Measurements from ENCODE around the gene PREP. TPM values are rescaled to one million over a fixed set of nuclear protein-coding genes. Genes with fewer than 3 reads are reported as not detected.

The PREP gene
- total and polyA plus RNA-seq, 8 donors = 11.0 to 53.3 (median 18.1) TPM

GRCh38 chr6:105431226-105431625 lies 28.3 kb upstream of the PREP start:
- Histone ChIP-seq H3K36me3 (no peaks in the 10 kb centered on the region), H3K4me3 (no peak overlapping the region), H3K9me3 (no peaks in the 10 kb centered on the region), H3K27ac (no peak overlapping the region), H3K27me3 (no peaks in the 10 kb centered on the region), H3K4me1 (no peaks in the 10 kb centered on the region)
- WGBS, 5 donors = 19 to 39% (median 33%) methylated on average over 2 of the region's 2 CpGs
- intact Hi-C loops (cut with DNase I; ENCODE audit: low total_unique reads) = no loop called here
- TF ChIP-seq POLR2AphosphoS5 (IDR thresholded peaks at IDR 0.05) (no peak), POLR2A (IDR thresholded peaks at IDR 0.05) (no peak), CTCF (IDR thresholded peaks at IDR 0.05) (peak in 4 of 7 experiments; percentile 32 to 49 (median 44)), EP300 (IDR thresholded peaks at IDR 0.05) (no peak)
- peak in 1 of 2 donors; percentile 77 for DNase-seq

- H3K27ac ChIP-seq = no peak overlapping the region
- TF ChIP-seq POLR2AphosphoS5 (IDR thresholded peaks at IDR 0.05) = no peak
- TF ChIP-seq POLR2A (IDR thresholded peaks at IDR 0.05) = no peak
- no peak for TF ChIP-seq CTCF (IDR thresholded peaks at IDR 0.05)
- TF ChIP-seq EP300 (IDR thresholded peaks at IDR 0.05) = no peak
- no peak overlapping the region for H3K4me3 ChIP-seq
- WGBS, 5 donors = 91 to 99% (median 98%) methylated on average over 3 of the region's 3 CpGs
- no peak for DNase-seq
- no peaks in the 10 kb centered on the region for H3K36me3 ChIP-seq
- intact Hi-C loops (cut with DNase I; ENCODE audit: low total_unique reads) = no loop called here
- H3K9me3 ChIP-seq = no peaks in the 10 kb centered on the region
- no peaks in the 10 kb centered on the region for H3K4me1 ChIP-seq
- H3K27me3 ChIP-seq = no peaks in the 10 kb centered on the region
Measured at GRCh38 chr6:105430685-105431084, 27.8 kb upstream of the PREP start.

- 55 to 73% (median 63%) methylated on average over 4 of the region's 4 CpGs for WGBS, 5 donors
- no peak overlapping the region for H3K27ac ChIP-seq
- no peak for DNase-seq
- intact Hi-C loops (cut with DNase I; ENCODE audit: low total_unique reads) = no loop called here
- no peak for TF ChIP-seq POLR2AphosphoS5 (IDR thresholded peaks at IDR 0.05)
- TF ChIP-seq POLR2A (IDR thresholded peaks at IDR 0.05) = no peak
- TF ChIP-seq EP300 (IDR thresholded peaks at IDR 0.05) = no peak
- TF ChIP-seq CTCF (IDR thresholded peaks at IDR 0.05) = no peak
- no peak overlapping the region for H3K4me3 ChIP-seq
- H3K9me3 ChIP-seq = no peaks in the 10 kb centered on the region
- H3K27me3 ChIP-seq = no peaks in the 10 kb centered on the region
- no peaks in the 10 kb centered on the region for H3K36me3 ChIP-seq
- H3K4me1 ChIP-seq = no peaks in the 10 kb centered on the region
Measured at GRCh38 chr6:105429676-105430075, 26.8 kb upstream of the PREP start.

- WGBS, 5 donors = 39 to 61% (median 49%) methylated on average over 5 of the region's 5 CpGs
- no peaks in the 10 kb centered on the region for H3K36me3 ChIP-seq
- no peak overlapping the region for H3K4me3 ChIP-seq
- TF ChIP-seq CTCF (IDR thresholded peaks at IDR 0.05) (no peak), POLR2AphosphoS5 (IDR thresholded peaks at IDR 0.05) (no peak), POLR2A (IDR thresholded peaks at IDR 0.05) (no peak), EP300 (IDR thresholded peaks at IDR 0.05) (no peak)
- intact Hi-C loops (cut with DNase I; ENCODE audit: low total_unique reads) = no loop called here
- peak in 1 of 2 donors; percentile 38 for DNase-seq
- no peaks in the 10 kb centered on the region for H3K9me3 ChIP-seq
- H3K4me1 ChIP-seq = no peaks in the 10 kb centered on the region
- no peaks in the 10 kb centered on the region for H3K27me3 ChIP-seq
- no peak overlapping the region for H3K27ac ChIP-seq
Measured at GRCh38 chr6:105428342-105428957, 25.6 kb upstream of the PREP start.
